IMR-90 (cell line): ENCODE data around the gene REN. TPM values are rescaled to one million over a fixed set of nuclear protein-coding genes. Genes with fewer than 3 reads are reported as not detected.
A peak's percentile ranks its signal among the peaks of the same experiment; 100 is the strongest.

ENCODE experiments used
- ATAC-seq: fragments of 200-7000 bp; cut with Tn5 transposase; 2 replicates; pipeline ENCODE4 v1.9.1; 2020; ENCODE audit warnings: low read depth, mild to moderate bottlenecking, moderate library complexity
- BruUV-seq: library from RNA; stranded (reverse); fragments of 400-500 nt; replicated peaks from 2 replicates; lab custom pipeline; 2021; lab: Mats Ljungman, UMichigan
- CTCF ChIA-PET: fragments of 300-600 bp; formaldehyde crosslinking; extraction: SDS; loops from one replicate; lab custom pipeline; 2021; ENCODE audit warnings: antibody characterized with exemption; lab: Yijun Ruan, JAX
- POLR2A ChIA-PET: fragments of 300-600 bp; sonication (Branson Sonifier 250); formaldehyde crosslinking; loops from one replicate; lab custom pipeline; 2022; ENCODE audit warnings: antibody characterized with exemption; ENCODE audit not compliant: unreplicated experiment; lab: Charles Lee
- DNase-seq: peaks from one replicate; pipeline ENCODE4 v3.0.0; 2013
- H2AFZ ChIP-seq: replicated peaks from 2 replicates; pipeline ENCODE3; 2013; ENCODE audit warnings: low read length, mild to moderate bottlenecking; ENCODE audit not compliant: poor library complexity
- H2AK5ac ChIP-seq: 2 replicates; pipeline ENCODE4 v1.6.1; 2013; ENCODE audit warnings: low read depth, low read length, inconsistent platforms
- H2AK9ac ChIP-seq: replicated peaks from 2 replicates; pipeline ENCODE3; 2013; ENCODE audit warnings: mild to moderate bottlenecking, low read depth, low read length, moderate library complexity; ENCODE audit not compliant: poor library complexity
- H2BK120ac ChIP-seq: 2 replicates; pipeline ENCODE4 v1.6.1; 2013; ENCODE audit warnings: low read depth, low read length, inconsistent platforms
- H2BK15ac ChIP-seq: 3 replicates; pipeline ENCODE4 v1.6.1; 2013; ENCODE audit warnings: low read depth, low read length, inconsistent platforms
- H2BK20ac ChIP-seq: 2 replicates; pipeline ENCODE4 v1.6.1; 2013; ENCODE audit warnings: low read depth, mild to moderate bottlenecking, inconsistent platforms, low read length, moderate library complexity
- H2BK5ac ChIP-seq: 2 replicates; pipeline ENCODE4 v1.6.1; 2013; ENCODE audit warnings: mild to moderate bottlenecking, low read depth, low read length, inconsistent platforms; ENCODE audit not compliant: poor library complexity, severe bottlenecking
- H3K14ac ChIP-seq: replicated peaks from 2 replicates; pipeline ENCODE4 v1.6.1; 2013; ENCODE audit warnings: low read depth, low read length, inconsistent platforms
- H3K18ac ChIP-seq: 2 replicates; pipeline ENCODE4 v1.6.1; 2013; ENCODE audit warnings: low read depth, low read length, control low read depth
- H3K23ac ChIP-seq: 2 replicates; pipeline ENCODE4 v1.6.1; 2013; ENCODE audit warnings: low read depth, low read length, inconsistent platforms
- H3K27ac ChIP-seq: 2 replicates; pipeline ENCODE4 v1.5.1; 2013; ENCODE audit warnings: mild to moderate bottlenecking, control low read depth, low read length; ENCODE audit not compliant: insufficient read depth
- H3K27me3 ChIP-seq: 2 replicates; pipeline ENCODE4 v1.6.1; 2013; ENCODE audit warnings: low read length; ENCODE audit not compliant: control insufficient read depth, insufficient read depth
- H3K36me3 ChIP-seq: 2 replicates; pipeline ENCODE4 v1.6.1; 2013; ENCODE audit warnings: low read length, mixed read lengths; ENCODE audit not compliant: control insufficient read depth, insufficient read depth
- H3K4ac ChIP-seq: 2 replicates; pipeline ENCODE4 v1.6.1; 2013; ENCODE audit warnings: low read depth, low read length, inconsistent platforms
- H3K4me1 ChIP-seq: 2 replicates; pipeline ENCODE4 v1.6.1; 2013; ENCODE audit warnings: low read length, mixed read lengths; ENCODE audit not compliant: control insufficient read depth, insufficient read depth
- H3K4me2 ChIP-seq: 2 replicates; pipeline ENCODE4 v1.6.1; 2013; ENCODE audit warnings: low read depth, mild to moderate bottlenecking, control low read depth, low read length, moderate library complexity
- H3K4me3 ChIP-seq: 2 replicates; pipeline ENCODE4 v1.5.1; 2013; ENCODE audit warnings: low read depth, mild to moderate bottlenecking, control low read depth, low read length, moderate library complexity; ENCODE audit not compliant: insufficient read depth
- H3K56ac ChIP-seq: 2 replicates; pipeline ENCODE4 v1.6.1; 2013; ENCODE audit warnings: low read length, inconsistent platforms; ENCODE audit not compliant: insufficient read depth; ENCODE audit errors: extremely low read depth
- H3K79me1 ChIP-seq, 2 experiments: 2 replicates each; pipeline ENCODE4 v1.6.1; 2013; ENCODE audit warnings: low read length in 2 of 2, inconsistent platforms in 1 of 2, low read depth in 1 of 2
- H3K9ac ChIP-seq: 2 replicates; pipeline ENCODE4 v1.6.1; 2013; ENCODE audit warnings: low read depth, low read length, control low read depth
- H3K9me1 ChIP-seq: 2 replicates; pipeline ENCODE4 v1.6.1; 2013; ENCODE audit warnings: low read length, inconsistent platforms; ENCODE audit not compliant: insufficient read depth
- H3K9me3 ChIP-seq: 2 replicates; pipeline ENCODE4 v1.6.1; 2013; ENCODE audit warnings: low read length; ENCODE audit not compliant: control insufficient read depth, insufficient read depth
- H4K20me1 ChIP-seq: 2 replicates; pipeline ENCODE4 v1.6.1; 2013; ENCODE audit warnings: low read length, inconsistent platforms; ENCODE audit not compliant: insufficient read depth
- H4K5ac ChIP-seq: 2 replicates; pipeline ENCODE4 v1.6.1; 2013; ENCODE audit warnings: mild to moderate bottlenecking, low read depth, low read length, control low read depth
- H4K8ac ChIP-seq, 2 experiments: 2 replicates each; pipeline ENCODE4 v1.6.1; 2013; ENCODE audit warnings: low read depth in 2 of 2, low read length in 2 of 2, control low read depth in 1 of 2, inconsistent platforms in 1 of 2
- H4K91ac ChIP-seq: 2 replicates; pipeline ENCODE4 v1.6.1; 2013; ENCODE audit warnings: low read depth, low read length, inconsistent platforms; ENCODE audit not compliant: insufficient read depth
- BHLHE40 ChIP-seq: fragments of 150-350 bp; IDR thresholded peaks from 2 replicates; pipeline ENCODE4 v1.6.1; 2016; ENCODE audit warnings: mild to moderate bottlenecking, low read depth, low read length
- CTCF ChIP-seq: conservative IDR thresholded peaks from 2 replicates; pipeline ENCODE4 v1.5.1; 2012; ENCODE audit warnings: mild to moderate bottlenecking, low read depth, low read length, improper control_type of control experiment
- MAZ ChIP-seq: IDR thresholded peaks from 2 replicates; pipeline ENCODE4 v1.6.1; 2012; ENCODE audit warnings: low read depth, mild to moderate bottlenecking, low read length, improper control_type of control experiment, moderate library complexity, borderline replicate concordance
- NFE2L2 ChIP-seq: fragments of 150-350 bp; IDR thresholded peaks from 2 replicates; pipeline ENCODE4 v1.6.1; 2016; ENCODE audit warnings: low read depth, mild to moderate bottlenecking, low read length
- SMC3 ChIP-seq: fragments of 150-350 bp; IDR thresholded peaks from 2 replicates; pipeline ENCODE4 v1.6.1; 2016; ENCODE audit warnings: low read depth, mild to moderate bottlenecking, antibody characterized with exemption, low read length, moderate library complexity
- WGBS, 2 experiments: methylation state at CpG; one replicate each; pipeline versions ENCODE4 v1.1.5 to v1.1.7; 2013; ENCODE audit warnings: missing lambda C conversion rate in 2 of 2; ENCODE audit not compliant: insufficient read length in 1 of 2; ENCODE audit errors: extremely low coverage in 2 of 2; 5-methylcytosine and 5-hydroxymethylcytosine counted together
- dilution Hi-C: fragments of 300-500 bp; cut with HindIII; formaldehyde crosslinking; loops from one replicate; pipeline ENCODE4 v1.14.3; 2018; ENCODE audit warnings: low sequenced_read_pairs; ENCODE audit not compliant: unreplicated experiment
- in situ Hi-C: fragments of 300-500 bp; cut with MboI; formaldehyde crosslinking; loops from 3 replicates; pipeline ENCODE4 v1.14.3; 2019; ENCODE audit warnings: low sequenced_read_pairs, inconsistent platforms, mixed read lengths
- intact Hi-C: fragments of 100-400 bp; cut with micrococcal nuclease; formaldehyde crosslinking; loops from 2 replicates; pipeline ENCODE4 v1.10.0; 2022
- polyA plus RNA-seq, 3 experiments: library from polyadenylated mRNA; depleted of rRNA; stranded (reverse); fragments of >200 nt; gene quantifications; 2 replicates each; pipeline ENCODE4 v1.2.3, GENCODE V29; 2012; ENCODE audit warnings: low replicate concordance in 1 of 3
- total RNA-seq: library from RNA; depleted of rRNA; stranded (reverse); fragments of >200 nt; gene quantifications from 2 replicates; pipeline ENCODE4 v1.2.3, GENCODE V29; 2012

REN gene
- total and polyA plus RNA-seq, 2 of the 4 experiments (the other 2 are of a cell fraction): 0.54 to 1.2 TPM

GRCh38 chr1:204178487-204179281 is 12.5 kb upstream of the REN start (continued):
- TF ChIP-seq SMC3: no peak

DNA sequence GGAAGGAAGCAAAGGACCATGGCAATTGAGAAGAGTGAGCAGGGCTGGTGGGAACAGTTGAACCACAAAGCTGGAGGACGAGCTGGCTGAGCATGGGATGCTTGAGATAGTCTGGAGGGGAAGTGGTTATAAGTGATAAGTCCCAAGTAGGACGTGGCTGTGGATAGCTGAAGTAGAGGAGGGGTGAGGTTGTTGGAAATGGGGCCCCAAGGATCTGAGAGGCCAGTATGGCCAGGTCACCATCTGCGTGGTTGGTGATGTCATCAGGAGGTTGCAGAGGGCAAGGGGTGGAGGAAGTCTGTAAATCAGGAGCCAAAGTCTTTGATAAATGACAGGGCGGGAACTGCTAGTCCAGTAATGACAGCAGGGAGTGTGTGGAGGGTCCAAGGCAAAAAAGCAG is 11.0 kb upstream of the REN start:
- TF ChIP-seq NFE2L2 (no peak), BHLHE40 (no peak), CTCF (no peak), MAZ (no peak)
- Histone ChIP-seq H3K9ac (no peak overlapping the region), H3K9me1 (peaks cover 13% of the 10 kb centered on the region), H3K79me1 (0 out of 4 replicates have a peak, but pooled peaks cover 0 to 3% of the 10 kb centered on the region in 2 experiments), H3K4ac (peak overlapping the region; percentile 41; the same call in 1 of the 2 replicates), H3K27me3 (no peaks in the 10 kb centered on the region), H3K36me3 (no peaks in the 10 kb centered on the region), H3K27ac (no peak overlapping the region), H3K23ac (peak overlapping the region; percentile 45; the same call in 1 of the 2 replicates), H2BK15ac (peak overlapping the region; percentile 76; the same call in 2 of the 3 replicates), H2AK5ac (peak overlapping the region; percentile 49), H3K9me3 (no peaks in the 10 kb centered on the region), H3K56ac (no peak overlapping the region), H3K4me2 (no peak overlapping the region), H3K4me1 (peaks cover 2% of the 10 kb centered on the region; the same call in 1 of the 2 replicates), H3K14ac (peak overlapping the region; percentile 72; the same call in 1 of the 2 replicates), H4K91ac (no peak overlapping the region; the same call in 1 of the 2 replicates), H2AFZ (peak overlapping the region; percentile 33), H2AK9ac (no peak overlapping the region), H2BK5ac (no peak overlapping the region), H3K4me3 (no peak overlapping the region), H3K18ac (no peak overlapping the region), H2BK120ac (peak overlapping the region; percentile 65; the same call in 1 of the 2 replicates), H4K5ac (no peak overlapping the region), H4K20me1 (no peaks in the 10 kb centered on the region), H2BK20ac (peak overlapping the region; percentile 80; the same call in 1 of the 2 replicates), H4K8ac (peak overlapping the region in 1 of 2 experiments; percentile 66; a peak in 1 of 4 replicates)
- 40% methylated on average over 4 of the region's 4 CpGs; no CpG with 5 or more reads in 1 of the 2 experiments for WGBS, 2 experiments
- intact Hi-C loops (no loop called here), in situ Hi-C loops (no loop called here), dilution Hi-C loops (no loop called here)
- BruUV-seq: no TSS peak
- CTCF ChIA-PET: no interaction called here
- ATAC-seq (no peak), DNase-seq (peak; percentile 58)
- POLR2A ChIA-PET: no interaction called here
